ENCODE results near the gene PRR23A. TPM values are rescaled to one million over a fixed set of nuclear protein-coding genes. Genes with fewer than 3 reads are reported as not detected.

PRR23A gene
- polyA plus RNA-seq, 1 donor: not detected

DNA sequence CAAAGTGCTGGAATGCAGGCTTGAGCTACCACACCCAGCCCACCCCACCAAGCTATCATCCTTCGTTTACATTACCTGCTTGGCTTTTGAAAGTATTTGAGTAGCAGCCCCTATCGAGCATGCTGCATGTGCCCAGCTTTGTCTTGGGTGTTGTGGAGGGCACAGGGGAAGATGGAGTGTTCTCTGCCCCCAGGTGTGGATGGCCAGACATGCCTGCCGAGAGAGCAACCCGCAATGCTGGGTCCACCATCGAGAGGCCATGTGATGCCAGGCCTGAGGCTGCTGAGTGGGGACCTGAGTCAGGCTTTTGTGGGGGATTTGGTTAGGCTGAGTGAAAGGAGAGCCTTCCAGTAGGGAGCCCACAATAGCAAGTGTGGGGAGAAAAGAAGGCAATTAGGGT lies 33.1 kb downstream of the PRR23A start:
- no peak for DNase-seq

DNA sequence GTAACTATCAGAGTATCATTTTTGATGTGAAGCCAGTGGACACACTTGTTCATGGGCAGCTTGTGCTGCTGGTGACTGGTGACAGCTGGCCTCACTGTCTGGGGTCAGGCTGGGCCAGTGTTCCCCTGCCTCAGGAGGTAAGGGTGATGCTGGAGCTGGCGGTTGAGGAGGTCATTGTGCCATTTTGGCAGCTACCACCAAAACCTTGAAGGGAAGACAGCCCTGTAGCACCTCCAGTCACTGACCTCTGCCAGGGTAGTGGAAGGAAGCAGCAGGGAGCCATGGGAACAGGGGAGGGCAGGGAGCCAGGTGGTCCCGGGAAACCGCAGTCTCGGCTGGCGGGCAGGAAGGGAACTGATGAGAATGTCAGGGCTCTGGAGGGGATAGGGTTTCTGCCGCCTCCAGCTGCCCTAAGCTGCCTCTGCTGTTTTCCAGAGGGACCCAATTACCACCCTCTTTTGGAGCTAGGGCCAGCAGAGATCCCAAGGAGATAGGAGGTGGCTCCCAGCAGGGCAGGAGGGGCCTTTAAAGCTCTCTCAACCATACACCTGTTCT lies 34.2 kb downstream of the PRR23A start:
- DNase-seq: no peak

DNA sequence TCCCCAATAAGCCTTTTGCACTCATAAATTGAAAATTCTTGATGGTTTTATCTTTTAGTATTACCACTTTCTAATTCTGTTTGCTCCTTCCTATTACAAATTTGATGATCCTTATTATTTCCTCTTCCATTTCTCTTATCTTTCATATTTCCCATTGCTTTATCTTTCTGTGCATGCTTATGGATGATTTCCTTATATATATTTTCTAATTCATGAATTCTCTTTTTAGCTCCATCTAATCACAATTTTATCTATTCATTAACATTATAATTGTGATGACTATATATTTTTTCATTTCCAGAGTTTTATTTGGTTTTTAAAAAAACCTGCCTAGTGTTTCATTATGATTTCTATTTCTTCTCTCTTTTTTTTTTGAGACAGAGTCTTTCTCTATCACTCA lies 41.1 kb downstream of the PRR23A start:
- no peak for DNase-seq

DNA sequence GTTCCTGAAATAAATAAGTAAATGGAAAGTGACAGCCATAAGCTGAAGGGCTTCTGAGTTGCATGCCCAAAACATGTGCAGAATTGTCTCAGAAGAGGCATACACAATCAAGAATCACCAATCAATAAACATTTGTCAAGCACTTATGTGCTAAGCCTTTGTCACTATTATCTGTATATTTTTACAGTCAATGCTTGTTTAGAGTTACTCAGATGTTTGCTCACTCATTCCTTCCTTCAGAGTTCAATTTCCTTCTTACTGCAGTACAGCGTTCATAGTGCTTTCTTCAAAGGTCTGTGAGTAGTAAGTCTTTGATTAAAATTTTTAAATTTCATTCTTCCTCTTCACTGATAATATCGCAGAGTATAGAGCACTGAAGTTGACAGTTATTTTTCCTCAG lies 41.8 kb downstream of the PRR23A start:
- DNase-seq: no peak

DNA sequence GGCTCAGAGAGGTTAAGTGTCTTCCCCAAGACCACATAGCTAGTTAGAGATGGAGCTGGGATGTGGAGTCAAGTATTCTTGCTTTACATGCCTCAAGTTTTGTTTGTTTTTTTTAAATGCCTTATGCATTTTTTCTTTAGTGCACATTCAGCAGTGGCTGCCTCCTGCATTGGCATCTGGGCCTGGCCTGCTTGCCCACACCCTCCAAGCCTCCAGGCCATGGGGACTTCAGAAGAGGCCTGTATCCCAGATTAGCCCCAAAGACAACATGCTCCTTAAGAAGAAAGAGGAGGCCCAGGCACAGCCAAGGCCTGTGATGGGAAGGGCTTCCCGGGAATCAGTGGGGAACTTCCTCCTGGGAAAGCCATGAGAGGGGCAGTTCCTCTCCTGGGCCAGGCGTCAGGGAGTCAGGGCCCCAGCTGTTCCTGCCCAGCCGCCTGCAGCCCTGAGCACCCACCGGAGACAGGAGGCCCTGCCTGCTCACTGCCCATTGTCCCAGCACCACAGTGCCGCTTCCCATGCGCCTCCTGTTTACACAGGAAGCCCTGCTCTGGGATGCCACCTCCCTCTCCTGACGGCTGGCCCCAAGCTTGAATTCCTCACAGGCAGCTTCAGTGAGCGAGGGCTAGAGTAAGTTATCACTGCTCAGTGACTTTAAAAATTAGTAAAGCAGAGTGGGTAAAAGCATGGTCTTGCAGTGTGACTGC lies 43.1 kb downstream of the PRR23A start:
- no peak for DNase-seq

DNA sequence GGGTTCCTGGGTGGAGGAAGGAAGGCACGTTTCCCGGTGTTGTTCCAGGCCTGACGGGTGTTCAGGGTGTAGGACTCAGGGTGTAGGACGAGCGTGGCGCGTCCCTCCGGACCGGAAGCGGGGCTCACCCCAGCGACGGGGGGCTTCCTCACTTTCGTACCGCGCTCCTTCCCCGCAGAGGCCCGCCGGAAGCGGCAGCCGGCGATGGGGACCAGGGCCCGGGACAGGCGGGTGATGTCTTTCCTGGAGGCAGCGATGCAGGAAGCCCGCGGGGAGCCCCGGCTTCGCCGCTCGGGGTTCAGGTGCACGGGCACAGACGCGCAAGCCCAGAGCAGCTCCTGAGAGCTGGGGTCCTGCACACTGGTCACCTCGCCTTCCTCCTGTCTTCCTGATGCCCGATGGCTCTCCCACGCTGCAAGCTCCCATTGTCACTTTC lies 45.6 kb downstream of the PRR23A start:
- DNase-seq: no peak

Other genes with a start within 250 kb of the PRR23A start
- gene PIK3CB, start 171.3 kb downstream of the PRR23A start, polyA plus RNA-seq (ENCODE audit: insufficient read length): 30.4 TPM
- gene FOXL2, start 59.1 kb downstream of the PRR23A start, polyA plus RNA-seq (ENCODE audit: insufficient read length): not detected
- 0.07 TPM for gene FOXL2NB, start 59.1 kb downstream of the PRR23A start, polyA plus RNA-seq (ENCODE audit: insufficient read length)
- gene PRR23B, start 14.7 kb upstream of the PRR23A start, polyA plus RNA-seq (ENCODE audit: insufficient read length): not detected
- not detected for gene PRR23C, start 38.6 kb upstream of the PRR23A start, polyA plus RNA-seq (ENCODE audit: insufficient read length)